HG03575 (cell line): ENCODE measurements around the gene FOLH1.
"Not testable (repeated sequence)": the region's sequence is repeated elsewhere in the genome, so short reads cannot be mapped to it uniquely, and the experiment has no call there.

Experiments
- ATAC-seq: cut with Tn5 transposase; IDR thresholded peaks from one replicate; pipeline ENCODE4 v1.9.1; 2021; ENCODE audit not compliant: unreplicated experiment, insufficient number of reproducible peaks, low FRiP score; ENCODE audit errors: extremely low read depth

Gene FOLH1

GRCh38 chr11:49208006-49208721 is at the start of gene FOLH1:
Gene FOLH1 (minus strand): TSS chr11:49208602. CDS start chr11:49208409, 193 bp downstream.
- ATAC-seq, result no peak

GRCh38 chr11:49255148-49255547 is 46.7 kb upstream of the FOLH1 start:
- ATAC-seq, result not testable (repeated sequence)

GRCh38 chr11:49251212-49251611 is 42.8 kb upstream of the FOLH1 start:
- not testable (repeated sequence) for ATAC-seq

GRCh38 chr11:49250398-49251115 is 42.2 kb upstream of the FOLH1 start:
- not testable (repeated sequence) for ATAC-seq

GRCh38 chr11:49249363-49249762 is 41.0 kb upstream of the FOLH1 start:
- ATAC-seq, result not testable (repeated sequence)

- ATAC-seq, result not testable (repeated sequence)
These were observed 25.3 kb upstream of the FOLH1 start for GRCh38 chr11:49233685-49234084.

GRCh38 chr11:49233019-49233418 is 24.6 kb upstream of the FOLH1 start:
- ATAC-seq, result not testable (repeated sequence)

GRCh38 chr11:49231725-49232124 is 23.3 kb upstream of the FOLH1 start:
- not testable (repeated sequence) for ATAC-seq

- not testable (repeated sequence) for ATAC-seq
These were observed 22.1 kb upstream of the FOLH1 start for GRCh38 chr11:49230534-49230933.

GRCh38 chr11:49230001-49230400 is 21.6 kb upstream of the FOLH1 start:
- not testable (repeated sequence) for ATAC-seq

GRCh38 chr11:49229136-49229535 is 20.7 kb upstream of the FOLH1 start:
- not testable (repeated sequence) for ATAC-seq

- not testable (repeated sequence) for ATAC-seq
These were observed 16.9 kb upstream of the FOLH1 start for GRCh38 chr11:49225255-49225785.

GRCh38 chr11:49221112-49221511 is 12.7 kb upstream of the FOLH1 start:
- no peak for ATAC-seq

GRCh38 chr11:49213026-49213560 is 4.7 kb upstream of the FOLH1 start:
- ATAC-seq, result no peak

GRCh38 chr11:49206999-49207398 is 1.4 kb downstream of the FOLH1 start:
- not testable (repeated sequence) for ATAC-seq

GRCh38 chr11:49202287-49202976 is 6.0 kb downstream of the FOLH1 start:
- ATAC-seq, result no peak

- not testable (repeated sequence) for ATAC-seq
These were observed 11.6 kb downstream of the FOLH1 start for GRCh38 chr11:49196775-49197174.

GRCh38 chr11:49196002-49196401 is 12.4 kb downstream of the FOLH1 start:
- ATAC-seq, result not testable (repeated sequence)

- ATAC-seq, result not testable (repeated sequence)
These were observed 18.1 kb downstream of the FOLH1 start for GRCh38 chr11:49190287-49190686.
